GM10847 (cell line): Measurements from ENCODE around the gene CHCHD10.

Experiments used
- POLR2A ChIP-seq: IDR thresholded peaks from 2 replicates; pipeline ENCODE4 v1.6.1; 2011; ENCODE audit not compliant: insufficient read length; ENCODE audit errors: extremely low read depth

CHCHD10 gene

GRCh38 chr22:23781065-23781464, 13.3 kb upstream of the CHCHD10 start:
- TF ChIP-seq POLR2A, result no peak

GRCh38 chr22:23780146-23780748, 12.5 kb upstream of the CHCHD10 start:
- no peak for TF ChIP-seq POLR2A

GRCh38 chr22:23779731-23780130, 12.0 kb upstream of the CHCHD10 start:
- no peak for TF ChIP-seq POLR2A

GRCh38 chr22:23779083-23779482, 11.3 kb upstream of the CHCHD10 start:
- TF ChIP-seq POLR2A, result no peak

GRCh38 chr22:23778577-23778900, 10.8 kb upstream of the CHCHD10 start:
- no peak for TF ChIP-seq POLR2A

GRCh38 chr22:23777776-23778576, 10.2 kb upstream of the CHCHD10 start:
- no peak for TF ChIP-seq POLR2A

- no peak for TF ChIP-seq POLR2A
Measured at GRCh38 chr22:23775779-23776375, 8.1 kb upstream of the CHCHD10 start.

- no peak for TF ChIP-seq POLR2A
Measured at GRCh38 chr22:23774922-23775436, 7.2 kb upstream of the CHCHD10 start.

GRCh38 chr22:23774114-23774921, 6.5 kb upstream of the CHCHD10 start:
- no peak for TF ChIP-seq POLR2A

GRCh38 chr22:23773483-23774113, 5.8 kb upstream of the CHCHD10 start:
- TF ChIP-seq POLR2A, result no peak

GRCh38 chr22:23772649-23773473, 5.1 kb upstream of the CHCHD10 start, which contains the start of gene MMP11:
Gene MMP11 (plus strand): TSS chr22:23772849. CDS start chr22:23772871, 22 bp downstream.
- no peak for TF ChIP-seq POLR2A

GRCh38 chr22:23772315-23772648, 4.5 kb upstream of the CHCHD10 start:
- no peak for TF ChIP-seq POLR2A

- TF ChIP-seq POLR2A, result no peak
Measured at GRCh38 chr22:23769321-23769965, 1.7 kb upstream of the CHCHD10 start.

- no peak for TF ChIP-seq POLR2A
Measured at GRCh38 chr22:23767303-23767672, 484 bp downstream of the CHCHD10 start.
